Gastrocnemius medialis (tissue), 4 donors: ENCODE data around the gene TRIM14. TPM values are rescaled to one million over a fixed set of nuclear protein-coding genes. Genes with fewer than 3 reads are reported as not detected.
A peak's percentile ranks its signal among the peaks of the same experiment; 100 is the strongest.

ENCODE experiments used
- ATAC-seq, 2 donors: fragments of 150-250 bp; one replicate each; pipeline ENCODE4 v1.9.1; 2016
- DNase-seq, 2 donors: peaks; one replicate each; pipeline ENCODE4 v3.0.0-alpha.2; 2019
- H3K27ac ChIP-seq, 4 donors: fragments of 200-600 bp; sonication (generic); 1 replicate in 1 of 4; 2 replicates in 3 of 4; pipeline ENCODE4 v1.5.1; 2016 to 2018; ENCODE audit warnings: mild to moderate bottlenecking in 2 of 4, moderate library complexity in 1 of 4
- H3K27me3 ChIP-seq, 3 donors: fragments of 200-600 bp; sonication (generic) in 2 of 3; 1 replicate in 1 of 3; 2 replicates in 2 of 3; pipeline versions ENCODE4 v1.5.1 to v1.6.0; 2016 to 2019; ENCODE audit warnings: mild to moderate bottlenecking in 1 of 3, moderate library complexity in 1 of 3
- H3K36me3 ChIP-seq, 2 donors: fragments of 200-600 bp; sonication (generic) in 1 of 2; one replicate each; pipeline ENCODE4 v1.5.1; 2017 to 2018
- H3K4me1 ChIP-seq, 2 donors: fragments of 200-600 bp; sonication (generic) in 1 of 2; one replicate each; pipeline ENCODE4 v1.5.1; 2016 to 2017; ENCODE audit warnings: mild to moderate bottlenecking in 2 of 2
- H3K4me3 ChIP-seq, 4 donors: fragments of 200-600 bp; sonication (generic) in 3 of 4; 1 replicate in 1 of 4; 2 replicates in 3 of 4; pipeline ENCODE4 v1.5.1; 2016 to 2019; ENCODE audit warnings: mild to moderate bottlenecking in 2 of 4
- H3K9me3 ChIP-seq, 3 donors: fragments of 200-600 bp; sonication (generic) in 2 of 3; 1 replicate in 1 of 3; 2 replicates in 2 of 3; pipeline ENCODE4 v1.5.1; 2016 to 2019
- CTCF ChIP-seq, 5 experiments: fragments of 450-650 bp in 3 of 5; fragments of 200-600 bp in 2 of 5; sonication (generic) in 2 of 5; IDR thresholded peaks in 4 of 5; conservative IDR thresholded peaks in 1 of 5; 1 replicate in 4 of 5; 2 replicates in 1 of 5; pipeline ENCODE4 v1.5.1; 2016 to 2019; ENCODE audit warnings: antibody characterized with exemption in 5 of 5, mild to moderate bottlenecking in 3 of 5, moderate library complexity in 3 of 5
- POLR2A ChIP-seq, 2 donors: fragments of 450-650 bp; IDR thresholded peaks; one replicate each; pipeline ENCODE4 v1.6.1; 2017; ENCODE audit warnings: antibody characterized with exemption in 2 of 2, mild to moderate bottlenecking in 2 of 2, moderate library complexity in 2 of 2
- in situ Hi-C, 4 donors: fragments of 200-750 bp; cut with MboI; loops; one replicate each; pipeline versions ENCODE4 v1.15.0 to v1.8.0; 2017; ENCODE audit warnings: low sequenced_read_pairs in 4 of 4
- intact Hi-C: fragments of 100-400 bp; cut with DNase I; formaldehyde crosslinking; loops from one replicate; pipeline ENCODE4 v1.15.1; 2023; ENCODE audit warnings: low total_unique reads
- total RNA-seq, 4 donors: library from RNA; depleted of rRNA; stranded (reverse); fragments of >200 nt; gene quantifications; one replicate each; pipeline versions ENCODE4 v1.1.0 to v1.2.3, GENCODE V29; 2016

Gene TRIM14
- total RNA-seq, 4 donors from 2014 or later: 1.1 to 3.2 (median 1.3) TPM

- no peak overlapping the region for H3K4me3 ChIP-seq
- no peak for DNase-seq
- no peaks in the 10 kb centered on the region for H3K27me3 ChIP-seq
- in situ Hi-C loops (loop anchor here (10.0 to 25.0 kb wide), 4 partner anchors 54 to 127 kb away; partner anchors contain the start of genes ANP32B (in 3 of the 4) and TRMO (in 2 of the 4)), intact Hi-C loops (loop anchor here (10.0 kb wide), 1 partner anchor 344 kb away; the partner anchor contains the start of gene XPA)
- no peaks in the 10 kb centered on the region for H3K9me3 ChIP-seq
- no peak for ATAC-seq
- no peaks in the 10 kb centered on the region for H3K36me3 ChIP-seq
- no peak for TF ChIP-seq POLR2A (IDR thresholded peaks at IDR 0.05)
- no peak for TF ChIP-seq CTCF (IDR thresholded peaks at IDR 0.05 in 4 of 5, conservative IDR thresholded peaks at IDR 0.05 in 1 of 5)
- peaks cover 36 to 39% of the 10 kb centered on the region in 2 donors for H3K4me1 ChIP-seq
- H3K27ac ChIP-seq: no peak overlapping the region
Measured at GRCh38 chr9:98038958-98039357, 80.1 kb downstream of the TRIM14 start.

DNA sequence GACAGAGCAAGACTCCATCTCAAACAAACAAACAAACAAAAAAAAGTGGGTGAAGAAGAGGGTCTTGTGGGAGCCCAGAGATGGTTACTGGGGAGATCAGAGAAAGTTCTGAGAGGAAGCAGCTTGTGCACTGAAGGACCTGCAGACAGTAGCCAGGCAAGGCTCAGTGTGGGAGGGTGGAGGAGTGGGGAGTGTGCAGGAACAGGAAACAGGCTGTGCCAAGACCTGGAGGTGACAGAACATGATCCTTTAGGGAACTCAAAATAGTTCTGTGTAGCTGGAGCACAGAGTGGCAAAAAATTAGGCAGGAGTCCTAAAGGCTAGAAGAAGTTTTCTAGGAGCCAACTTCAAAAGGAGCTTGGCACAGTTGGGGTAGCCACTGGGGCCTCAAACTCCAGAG lies 81.7 kb downstream of the TRIM14 start:
- peak overlapping the region; percentile 75 to 80 (median 80) for H3K27ac ChIP-seq
- peak; percentile 72 to 84 for DNase-seq
- intact Hi-C loops (loop anchor here (1.0 to 10.0 kb wide), 2 partner anchors 19 to 343 kb away; partner anchors contain the start of genes NANS and XPA), in situ Hi-C loops (loop anchor here (10.0 to 25.0 kb wide), 4 partner anchors 53 to 125 kb away; partner anchors contain the start of genes ANP32B (in 3 of the 4) and TRMO (in 2 of the 4))
- TF ChIP-seq POLR2A (IDR thresholded peaks at IDR 0.05) (no peak), CTCF (IDR thresholded peaks at IDR 0.05 in 4 of 5, conservative IDR thresholded peaks at IDR 0.05 in 1 of 5) (no peak)
- peak; percentile 83 to 91 for ATAC-seq
- no peak overlapping the region for H3K4me3 ChIP-seq
- no peaks in the 10 kb centered on the region for H3K36me3 ChIP-seq
- no peaks in the 10 kb centered on the region for H3K27me3 ChIP-seq
- H3K9me3 ChIP-seq: no peaks in the 10 kb centered on the region
- H3K4me1 ChIP-seq: peaks cover 36 to 39% of the 10 kb centered on the region in 2 donors

- Histone ChIP-seq H3K4me3 (peak overlapping the region in 1 of 4 donors; percentile 26), H3K27ac (peak overlapping the region; percentile 75 to 80 (median 80)), H3K4me1 (peaks cover 36 to 39% of the 10 kb centered on the region in 2 donors), H3K27me3 (no peaks in the 10 kb centered on the region), H3K36me3 (no peaks in the 10 kb centered on the region), H3K9me3 (no peaks in the 10 kb centered on the region)
- DNase-seq (peak; percentile 69 to 82), ATAC-seq (peak; percentile 45 to 61)
- intact Hi-C loops: loop anchor here (1.0 to 10.0 kb wide), 3 partner anchors 52 to 340 kb away; partner anchors contain the start of genes ANP32B and XPA
- in situ Hi-C loops: loop anchor here (10.0 to 25.0 kb wide), 4 partner anchors 50 to 123 kb away; partner anchors contain the start of genes ANP32B (in 3 of the 4) and TRMO (in 2 of the 4)
- TF ChIP-seq CTCF (IDR thresholded peaks at IDR 0.05 in 4 of 5, conservative IDR thresholded peaks at IDR 0.05 in 1 of 5): peak; percentile 78 to 83 (median 81)
- no peak for TF ChIP-seq POLR2A (IDR thresholded peaks at IDR 0.05)
Measured at GRCh38 chr9:98034593-98035546, 84.2 kb downstream of the TRIM14 start.

DNA sequence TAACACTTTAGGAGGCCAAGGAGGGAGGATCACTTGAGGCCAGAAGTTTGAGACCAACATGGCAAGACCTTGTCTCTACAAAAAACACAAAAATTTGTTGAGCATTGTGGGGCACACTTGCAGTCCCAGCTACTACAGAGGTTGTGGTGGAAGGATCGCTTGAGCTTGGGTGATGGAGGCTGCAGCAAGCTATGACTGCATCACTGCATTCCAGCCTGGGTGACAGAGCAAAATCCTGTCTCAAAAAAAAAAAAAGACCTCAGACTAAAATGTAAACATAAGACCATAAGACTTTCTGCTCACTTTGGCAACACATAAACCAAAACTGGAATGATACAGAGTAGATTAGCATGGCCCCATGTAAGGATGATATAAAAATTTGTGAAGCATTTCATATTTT lies 87.1 kb downstream of the TRIM14 start:
- Histone ChIP-seq H3K36me3 (no peaks in the 10 kb centered on the region), H3K27me3 (no peaks in the 10 kb centered on the region), H3K9me3 (no peaks in the 10 kb centered on the region), H3K27ac (no peak overlapping the region), H3K4me1 (peaks cover 25 to 26% of the 10 kb centered on the region in 2 donors), H3K4me3 (no peak overlapping the region)
- no peak for ATAC-seq
- in situ Hi-C loops (loop anchor here (10.0 to 25.0 kb wide), 4 partner anchors 47 to 120 kb away; partner anchors contain the start of genes ANP32B (in 3 of the 4) and TRMO (in 2 of the 4)), intact Hi-C loops (loop anchor here (10.0 kb wide), 1 partner anchor 337 kb away; the partner anchor contains the start of gene XPA)
- DNase-seq: no peak
- TF ChIP-seq POLR2A (IDR thresholded peaks at IDR 0.05) (no peak), CTCF (IDR thresholded peaks at IDR 0.05 in 4 of 5, conservative IDR thresholded peaks at IDR 0.05 in 1 of 5) (no peak)
